ENCODE data around the gene DPY19L1.
"Not testable (repeated sequence)": the region's sequence is repeated elsewhere in the genome, so short reads cannot be mapped to it uniquely, and the experiment has no call there.

DPY19L1 gene

GRCh38 chr7:35037211-35037525 lies at the start of gene DPY19L1:
Gene DPY19L1, minus strand, starts transcription at chr7:35037485. Its CDS starts 91 bp downstream, at chr7:35037394.
- DNase-seq (ENCODE audit: low read depth), result no peak

DNA sequence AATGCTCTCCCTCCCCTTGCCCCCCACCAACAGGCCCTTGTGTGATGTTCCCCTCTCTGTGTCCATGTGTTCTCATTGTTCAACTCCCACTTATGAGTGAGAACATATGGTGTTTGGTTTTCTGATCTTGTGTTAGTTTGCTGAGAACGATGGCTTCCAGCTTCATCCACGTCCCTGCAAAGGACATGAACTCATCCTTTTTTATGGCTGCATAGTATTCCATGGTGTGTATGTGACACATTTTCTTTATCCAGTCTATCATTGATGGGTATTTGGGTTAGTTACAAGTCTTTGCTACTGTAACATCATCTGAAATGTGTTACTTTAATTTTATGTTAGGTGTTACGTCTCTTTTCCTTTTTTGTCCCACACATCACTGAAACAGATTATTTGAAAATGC lies 42.2 kb upstream of the DPY19L1 start:
- not testable (repeated sequence) for DNase-seq (ENCODE audit: low read depth)

DNA sequence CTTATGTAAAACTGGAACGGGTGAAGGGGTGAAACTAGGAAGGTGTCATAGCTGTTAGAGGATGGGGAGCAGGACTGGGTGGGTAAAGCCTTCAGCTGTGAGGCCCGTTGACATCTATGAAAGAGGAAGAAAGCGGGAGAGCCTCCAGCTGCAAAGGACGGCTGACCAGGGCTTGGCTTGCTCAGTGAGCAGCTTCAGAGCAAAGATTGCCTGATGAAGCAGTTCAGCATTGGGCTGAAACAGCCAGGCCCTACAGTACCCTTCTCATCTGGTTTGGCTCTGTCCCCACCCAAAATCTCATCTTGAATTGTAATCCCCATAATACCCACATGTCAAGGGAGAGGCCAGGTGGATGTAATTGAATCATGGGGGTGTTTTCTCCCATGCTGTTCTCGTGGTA lies 36.7 kb upstream of the DPY19L1 start:
- not testable (repeated sequence) for DNase-seq (ENCODE audit: low read depth)

DNA sequence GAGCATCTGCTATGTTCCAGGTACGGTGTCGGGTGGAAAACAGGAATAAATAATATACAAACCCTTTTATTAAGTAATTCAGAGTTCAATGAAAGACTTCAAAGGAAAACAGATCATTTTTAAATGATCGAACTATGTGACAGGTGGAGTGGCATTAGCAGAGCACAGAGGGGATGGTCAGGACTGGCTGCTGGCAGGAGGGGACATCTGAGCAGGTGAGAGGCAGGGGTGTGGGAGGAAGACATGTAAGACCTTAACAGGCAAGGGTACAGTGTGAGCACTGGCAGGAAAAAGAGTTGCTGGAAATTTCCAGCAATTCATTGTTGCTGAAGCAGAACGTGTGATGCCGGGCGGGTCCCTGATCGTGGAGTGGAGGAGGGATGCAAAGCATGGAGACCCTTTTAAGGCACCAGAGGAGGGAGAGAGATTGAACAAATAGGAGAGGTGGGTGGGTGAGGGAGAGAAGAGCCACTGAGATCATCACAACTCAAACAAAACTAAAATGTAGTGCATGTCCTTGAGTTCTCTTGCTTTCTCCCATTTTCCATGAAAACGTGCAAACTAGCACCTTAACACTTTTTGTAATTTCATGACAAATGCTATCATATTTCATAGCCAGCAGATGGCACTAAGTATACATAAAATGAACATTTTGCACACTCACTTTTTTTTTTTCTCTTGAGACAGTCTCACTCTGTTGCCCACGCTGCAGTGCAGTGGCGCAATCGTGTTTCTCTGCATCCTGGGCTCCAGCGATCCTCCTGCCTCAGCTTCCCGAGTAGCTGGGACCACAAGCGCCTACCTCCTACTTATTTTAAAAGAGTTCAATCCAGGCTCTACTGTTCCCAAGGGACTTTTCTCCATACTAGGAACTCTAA lies 35.9 kb upstream of the DPY19L1 start:
- not testable (repeated sequence) for DNase-seq (ENCODE audit: low read depth)

GRCh38 chr7:35069084-35069483 lies 31.8 kb upstream of the DPY19L1 start:
- not testable (repeated sequence) for DNase-seq (ENCODE audit: low read depth)

DNA sequence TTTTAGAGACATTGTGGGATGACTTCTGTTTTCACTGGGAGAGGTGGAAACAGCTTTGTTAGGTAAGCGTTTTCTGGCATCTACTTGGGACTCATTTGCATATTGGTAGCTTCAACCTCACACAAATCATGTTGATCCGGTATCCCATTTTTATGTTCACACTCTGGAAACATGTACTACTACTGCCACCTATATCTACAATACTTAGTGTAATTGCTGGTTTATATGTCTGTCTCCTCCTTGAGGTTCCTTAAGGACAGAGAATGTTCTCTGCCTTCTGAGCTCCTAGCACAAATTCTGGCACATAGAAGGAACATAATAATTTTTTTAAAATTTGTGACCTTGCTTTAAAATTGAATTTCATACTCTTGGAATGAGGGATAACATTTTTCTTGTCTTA lies 28.1 kb upstream of the DPY19L1 start:
- not testable (repeated sequence) for DNase-seq (ENCODE audit: low read depth)

DNA sequence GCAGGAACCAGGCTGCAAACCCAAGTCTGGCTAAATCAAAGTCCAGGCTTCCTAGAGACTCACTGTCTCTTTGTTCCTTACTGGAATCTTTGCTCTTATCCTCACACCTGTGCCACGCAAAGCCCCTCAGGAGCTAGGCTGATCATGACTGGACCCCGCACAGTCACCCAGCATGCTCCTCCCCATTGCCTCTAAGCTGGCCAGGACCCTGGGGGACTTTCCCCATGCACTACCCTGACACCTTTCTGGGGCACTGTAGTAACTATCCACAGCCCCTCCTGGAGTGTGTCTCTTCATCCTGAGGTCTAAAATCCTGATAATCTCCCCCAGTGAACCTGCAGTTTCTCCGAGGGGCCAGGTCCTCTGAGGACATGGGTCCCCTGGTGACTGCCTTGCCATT lies 21.3 kb upstream of the DPY19L1 start:
- not testable (repeated sequence) for DNase-seq (ENCODE audit: low read depth)

GRCh38 chr7:35057505-35058451 lies 20.5 kb upstream of the DPY19L1 start:
- DNase-seq (ENCODE audit: low read depth), result not testable (repeated sequence)

- DNase-seq (ENCODE audit: low read depth), result not testable (repeated sequence)
Observed at GRCh38 chr7:35055733-35056132, 18.4 kb upstream of the DPY19L1 start.

DNA sequence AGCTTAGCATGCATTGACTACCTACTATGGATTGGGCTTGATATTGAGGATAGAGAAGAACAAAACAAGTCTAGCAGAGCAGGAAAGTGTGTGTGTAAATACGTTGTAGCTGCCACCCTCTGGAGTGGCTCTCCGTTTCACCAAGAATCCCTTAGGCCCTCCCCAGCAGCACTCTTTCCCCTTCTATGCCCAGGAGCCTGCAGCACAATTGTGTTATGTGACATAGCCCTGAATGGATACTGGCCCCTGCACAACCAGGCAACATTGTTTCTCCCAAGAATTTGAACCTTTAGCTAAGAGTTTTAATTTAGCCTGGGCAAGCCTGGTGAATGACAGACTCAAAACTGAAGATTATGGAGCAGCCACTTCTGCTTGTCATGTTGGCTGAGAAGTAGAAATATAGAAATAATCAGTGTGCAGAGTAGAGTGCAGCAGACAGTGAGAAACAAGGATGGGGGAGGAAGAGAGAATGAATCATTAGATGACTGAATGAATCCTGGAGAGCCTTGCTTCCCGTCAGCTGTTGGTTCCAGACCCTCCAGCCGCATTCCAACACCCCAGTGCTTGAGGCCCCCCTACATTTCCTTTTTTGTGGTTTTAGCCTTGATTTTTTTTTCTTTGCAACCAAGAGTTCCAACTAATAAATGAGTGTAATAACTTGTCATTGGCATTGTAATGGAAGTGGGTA lies 16.3 kb upstream of the DPY19L1 start:
- not testable (repeated sequence) for DNase-seq (ENCODE audit: low read depth)

- not testable (repeated sequence) for DNase-seq (ENCODE audit: low read depth)
Observed at GRCh38 chr7:35048390-35048789, 11.1 kb upstream of the DPY19L1 start.

DNA sequence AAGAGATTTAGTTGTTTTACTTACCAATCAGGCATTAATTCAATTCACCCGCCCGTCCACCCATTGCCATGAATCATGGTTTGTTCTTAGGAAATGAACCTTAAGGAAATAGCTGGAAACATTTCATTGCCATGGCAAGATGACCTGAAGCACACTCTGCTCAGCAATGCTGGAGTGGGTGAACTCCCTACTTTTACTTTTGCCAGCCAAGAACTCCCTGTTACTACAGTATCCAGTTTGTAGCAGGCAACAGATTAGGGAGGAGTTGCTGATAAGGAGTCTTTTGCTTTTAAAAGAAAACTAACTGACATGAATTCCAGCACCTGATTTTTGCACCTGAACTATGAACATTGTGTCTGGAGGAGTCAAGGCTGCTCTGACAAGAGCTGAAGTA lies 10.6 kb upstream of the DPY19L1 start:
- not testable (repeated sequence) for DNase-seq (ENCODE audit: low read depth)

DNA sequence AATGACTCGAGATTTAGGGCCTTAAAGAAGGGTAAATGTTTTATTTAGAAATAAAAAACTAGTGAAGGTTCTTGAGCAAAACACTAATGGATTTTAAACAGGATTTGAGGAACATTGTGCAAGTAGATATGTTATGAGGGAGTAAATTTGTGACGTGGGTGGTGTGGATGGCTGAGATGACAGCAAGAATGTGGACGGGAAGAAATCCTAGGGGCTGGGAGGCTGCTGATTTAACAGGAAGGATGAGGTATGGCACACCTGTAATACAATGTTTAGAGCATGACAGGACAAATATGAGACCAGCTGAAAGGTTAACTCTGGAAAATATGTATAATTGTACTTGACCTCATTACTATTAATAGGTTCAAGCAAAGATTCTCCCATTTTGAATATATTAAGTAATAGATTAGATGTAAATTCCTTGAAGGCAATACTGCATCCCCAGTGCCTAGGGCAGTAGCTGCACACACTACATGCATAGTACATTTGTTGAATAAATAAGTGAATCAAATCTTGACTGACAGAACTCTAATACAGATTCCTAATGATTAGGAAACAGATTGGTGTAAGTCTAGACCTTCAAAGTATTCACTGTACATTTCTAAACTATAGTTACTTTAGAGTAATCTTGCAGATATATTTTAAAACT lies 10.1 kb upstream of the DPY19L1 start:
- not testable (repeated sequence) for DNase-seq (ENCODE audit: low read depth)

DNA sequence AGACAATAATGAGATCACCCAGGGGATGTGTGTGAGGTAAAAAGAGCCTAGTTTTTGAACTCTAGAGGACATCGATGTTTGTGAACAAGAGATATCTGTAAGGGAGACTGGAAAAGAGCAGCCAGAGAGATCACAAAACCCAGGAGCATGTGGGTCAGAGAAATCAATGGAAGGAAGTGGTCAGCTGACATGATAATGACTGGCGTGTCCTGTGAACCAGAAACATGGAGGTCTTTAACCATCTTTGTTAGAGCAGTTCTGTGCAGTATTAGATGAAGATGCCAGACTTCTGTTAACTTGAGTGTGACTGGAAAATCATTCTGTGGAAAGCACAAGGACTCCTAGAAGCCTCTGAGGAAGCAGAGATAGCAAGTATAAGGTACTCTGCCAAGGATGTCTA lies 6.0 kb upstream of the DPY19L1 start:
- DNase-seq (ENCODE audit: low read depth), result not testable (repeated sequence)

DNA sequence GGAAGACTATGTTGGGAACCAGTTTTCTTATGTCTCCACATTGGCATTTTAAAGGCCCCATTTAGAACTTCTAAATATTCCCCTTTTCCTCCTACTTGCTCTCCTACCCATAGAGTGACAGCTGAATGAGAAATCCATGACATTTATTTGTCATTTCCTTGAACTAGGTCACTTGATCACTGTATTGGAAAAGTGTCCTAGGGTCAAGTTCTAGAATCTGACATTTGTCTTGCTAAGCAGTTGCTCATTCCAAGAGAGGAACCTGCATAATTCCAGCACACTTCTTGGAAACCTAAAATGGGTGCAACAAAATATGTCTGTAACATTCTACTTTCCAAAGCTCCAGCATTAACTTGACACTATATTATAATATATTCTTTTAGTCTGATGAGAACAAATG lies 3.6 kb upstream of the DPY19L1 start:
- DNase-seq (ENCODE audit: low read depth), result no peak

- no peak for DNase-seq (ENCODE audit: low read depth)
Observed at GRCh38 chr7:35039343-35039742, 2.1 kb upstream of the DPY19L1 start.

DNA sequence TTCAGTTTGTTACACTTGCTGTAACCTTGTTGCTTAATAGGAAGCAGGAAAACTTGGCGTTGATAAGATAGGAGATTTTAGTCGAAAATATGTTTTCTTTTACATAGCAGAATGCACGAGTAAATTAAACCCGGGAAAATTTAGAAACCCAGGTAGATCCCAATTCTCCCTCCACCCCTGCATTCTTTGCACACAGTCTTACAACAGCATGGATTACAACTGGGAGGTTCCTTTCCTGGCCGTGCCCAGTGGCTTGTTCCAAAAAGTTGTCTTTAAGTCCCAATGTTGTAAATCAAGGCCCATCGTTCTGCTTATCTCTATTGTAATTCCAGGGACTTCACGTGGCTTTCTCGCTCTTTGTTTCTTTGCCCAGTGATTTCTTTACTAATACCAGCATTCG lies 1.1 kb upstream of the DPY19L1 start:
- no peak for DNase-seq (ENCODE audit: low read depth)

GRCh38 chr7:35037526-35038341 lies 449 bp upstream of the DPY19L1 start:
- peak; percentile 81 for DNase-seq (ENCODE audit: low read depth)

DNA sequence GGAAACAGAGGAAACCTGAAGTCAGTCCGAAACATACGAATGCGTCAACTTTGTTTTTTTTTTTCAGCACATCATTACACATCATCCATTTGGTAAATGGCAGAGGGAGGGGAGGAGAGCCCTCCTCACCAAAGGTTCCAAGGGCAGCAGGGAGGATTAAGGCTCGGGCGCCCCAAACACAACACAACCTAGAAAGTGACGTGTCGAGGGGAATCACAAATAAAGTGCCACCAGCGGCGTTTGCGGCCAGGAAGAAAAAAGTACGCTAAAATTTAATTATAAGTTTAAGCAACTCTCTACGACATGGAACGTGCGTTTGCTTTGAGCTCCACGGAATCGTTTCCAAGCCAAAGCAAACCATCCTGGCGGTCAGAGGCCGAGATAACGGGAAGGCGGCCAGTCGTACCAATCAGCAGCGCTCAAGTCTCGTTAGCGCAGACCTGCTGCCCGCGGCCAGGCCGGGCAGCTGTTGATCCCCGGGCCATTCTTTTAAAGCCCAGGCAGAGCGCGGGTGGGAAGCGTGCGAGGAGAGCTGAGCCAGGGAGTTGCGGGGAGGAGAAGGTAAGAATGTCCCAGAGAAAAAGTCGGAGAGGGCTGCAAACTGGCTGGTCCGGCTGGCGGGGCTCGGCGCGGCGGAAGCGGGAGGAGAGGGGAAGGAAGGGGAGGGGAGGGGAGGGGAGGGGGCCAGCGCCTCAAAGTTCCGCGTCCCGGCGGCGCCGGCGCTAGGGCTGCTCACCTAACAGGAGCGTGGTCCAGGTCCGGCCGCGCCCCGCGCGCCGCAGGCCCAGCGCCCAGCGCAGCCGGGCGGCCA lies 719 bp downstream of the DPY19L1 start:
- DNase-seq (ENCODE audit: low read depth), result peak; percentile 4

GRCh38 chr7:35035511-35035961 lies 1.7 kb downstream of the DPY19L1 start:
- DNase-seq (ENCODE audit: low read depth), result peak; percentile 11

Data from activated T-cell treated with anti-CD3 and anti-CD28 coated beads for 1 hour (primary cell).